Measurements from ENCODE around the gene TGIF2. TPM values are rescaled to one million over a fixed set of nuclear protein-coding genes. Genes with fewer than 3 reads are reported as not detected.

TGIF2 gene
- total and polyA plus RNA-seq, 9 of the 15 experiments (the other 6 are each of a cell fraction or from before 2014, with no cell fraction given), result 6.8 to 27.8 (median 15.7) TPM

GRCh38 chr20:36541768-36542488 lies 31.5 kb upstream of the TGIF2 start (continued):
- TF ChIP-seq CHD7 (IDR thresholded peaks at IDR 0.05; ENCODE audit: low read depth, low read length) (no peak), ZFP36 (IDR thresholded peaks at IDR 0.05; ENCODE audit: low read depth, low read length, partially characterized antibody) (no peak), ZNF436 (CRISPR knock-in tag; IDR thresholded peaks at IDR 0.05) (no peak), ZBTB7A (IDR thresholded peaks at IDR 0.05; ENCODE audit: borderline replicate concordance, control insufficient read depth, low read depth, low read length) (peak; percentile 61; the same call in 1 of the 2 replicates), PRMT5 (CRISPR knock-in tag; IDR thresholded peaks at IDR 0.05) (no peak), CREB1 (IDR thresholded peaks at IDR 0.05) (no peak), CREB1 (CRISPR knock-in tag; IDR thresholded peaks at IDR 0.05) (no peak), ZNF12 (CRISPR knock-in tag; IDR thresholded peaks at IDR 0.05) (no peak), PHF8 (IDR thresholded peaks at IDR 0.05; ENCODE audit: borderline replicate concordance, low read length) (no peak), RCOR1 (IDR thresholded peaks at IDR 0.05; ENCODE audit: borderline replicate concordance in 1 of 2, low read depth in 2 of 2, low read length in 2 of 2) (0 out of 4 replicates have a peak, but pooled peaks of 1 of the 2 experiments have one; percentile 13)
- TF ChIP-seq, protein P1, sequence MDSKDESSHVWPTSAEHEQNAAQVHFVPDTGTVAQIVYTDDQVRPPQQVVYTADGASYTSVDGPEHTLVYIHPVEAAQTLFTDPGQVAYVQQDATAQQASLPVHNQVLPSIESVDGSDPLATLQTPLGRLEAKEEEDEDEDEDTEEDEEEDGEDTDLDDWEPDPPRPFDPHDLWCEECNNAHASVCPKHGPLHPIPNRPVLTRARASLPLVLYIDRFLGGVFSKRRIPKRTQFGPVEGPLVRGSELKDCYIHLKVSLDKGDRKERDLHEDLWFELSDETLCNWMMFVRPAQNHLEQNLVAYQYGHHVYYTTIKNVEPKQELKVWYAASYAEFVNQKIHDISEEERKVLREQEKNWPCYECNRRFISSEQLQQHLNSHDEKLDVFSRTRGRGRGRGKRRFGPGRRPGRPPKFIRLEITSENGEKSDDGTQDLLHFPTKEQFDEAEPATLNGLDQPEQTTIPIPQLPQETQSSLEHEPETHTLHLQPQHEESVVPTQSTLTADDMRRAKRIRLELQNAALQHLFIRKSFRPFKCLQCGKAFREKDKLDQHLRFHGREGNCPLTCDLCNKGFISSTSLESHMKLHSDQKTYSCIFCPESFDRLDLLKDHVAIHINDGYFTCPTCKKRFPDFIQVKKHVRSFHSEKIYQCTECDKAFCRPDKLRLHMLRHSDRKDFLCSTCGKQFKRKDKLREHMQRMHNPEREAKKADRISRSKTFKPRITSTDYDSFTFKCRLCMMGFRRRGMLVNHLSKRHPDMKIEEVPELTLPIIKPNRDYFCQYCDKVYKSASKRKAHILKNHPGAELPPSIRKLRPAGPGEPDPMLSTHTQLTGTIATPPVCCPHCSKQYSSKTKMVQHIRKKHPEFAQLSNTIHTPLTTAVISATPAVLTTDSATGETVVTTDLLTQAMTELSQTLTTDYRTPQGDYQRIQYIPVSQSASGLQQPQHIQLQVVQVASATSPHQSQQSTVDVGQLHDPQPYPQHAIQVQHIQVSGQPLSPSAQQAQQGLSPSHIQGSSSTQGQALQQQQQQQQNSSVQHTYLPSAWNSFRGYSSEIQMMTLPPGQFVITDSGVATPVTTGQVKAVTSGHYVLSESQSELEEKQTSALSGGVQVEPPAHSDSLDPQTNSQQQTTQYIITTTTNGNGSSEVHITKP (IDR thresholded peaks at IDR 0.05; ENCODE audit: partially characterized antibody), result peak; percentile 3

All from K562 (cell line).